ENCODE results near the gene CNIH4.
"Not testable (repeated sequence)": the region's sequence is repeated elsewhere in the genome, so short reads cannot be mapped to it uniquely, and the experiment has no call there.

The CNIH4 gene

GRCh38 chr1:224404916-224405603 lies 48.4 kb downstream of the CNIH4 start:
- no peak for DNase-seq

- DNase-seq = no peak
Measured at GRCh38 chr1:224405604-224405970, 48.9 kb downstream of the CNIH4 start.

GRCh38 chr1:224406216-224406615 lies 49.5 kb downstream of the CNIH4 start:
- DNase-seq = no peak

- no peak for DNase-seq
Measured at GRCh38 chr1:224407571-224408293, 51.1 kb downstream of the CNIH4 start.

- no peak for DNase-seq
Measured at GRCh38 chr1:224408294-224408590, 51.6 kb downstream of the CNIH4 start.

- no peak for DNase-seq
Measured at GRCh38 chr1:224411766-224412165, 55.1 kb downstream of the CNIH4 start.

GRCh38 chr1:224420106-224420505 lies 63.4 kb downstream of the CNIH4 start:
- DNase-seq = no peak

DNA sequence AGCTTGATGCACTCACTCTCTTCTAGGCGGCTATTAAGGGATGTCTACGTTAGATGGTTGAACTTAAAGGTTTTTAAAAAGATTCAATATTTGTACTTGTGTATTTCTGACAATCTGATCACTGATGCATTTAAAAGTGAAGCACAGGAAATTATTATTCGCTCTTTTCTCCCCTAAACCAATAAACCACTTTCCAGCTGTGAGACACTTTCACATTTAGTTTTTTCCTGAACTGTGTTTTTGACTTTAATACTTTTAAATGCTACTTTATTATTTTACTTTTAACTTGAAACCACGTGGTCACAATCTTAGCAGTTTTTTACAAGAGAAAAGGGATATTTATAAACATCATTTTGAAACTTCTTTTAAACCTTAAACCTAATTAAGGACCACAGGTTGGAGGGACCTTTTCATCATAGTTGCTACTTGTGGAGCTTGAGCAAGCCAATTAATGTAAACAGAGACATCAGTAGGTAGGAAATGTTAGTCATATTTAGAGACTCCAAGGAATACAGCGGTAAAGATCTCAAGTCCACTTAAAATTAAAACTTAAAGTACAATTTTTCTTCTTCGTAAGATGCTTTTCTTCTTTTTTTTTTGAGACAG lies 68.7 kb downstream of the CNIH4 start:
- DNase-seq = no peak

- DNase-seq = not testable (repeated sequence)
Measured at GRCh38 chr1:224426869-224427268, 70.2 kb downstream of the CNIH4 start.

GRCh38 chr1:224427346-224427745 lies 70.7 kb downstream of the CNIH4 start:
- no peak for DNase-seq

- not testable (repeated sequence) for DNase-seq
Measured at GRCh38 chr1:224428713-224429112, 72.0 kb downstream of the CNIH4 start.

Data from activated T-cell treated with anti-CD3 and anti-CD28 coated beads, Interleukin-2, amount 50 U/mL, for 1 hour (primary cell).